Right atrium auricular region (tissue), 2 donors: Measurements from ENCODE around the gene PAFAH1B1. TPM values are rescaled to one million over a fixed set of nuclear protein-coding genes. Genes with fewer than 3 reads are reported as not detected.

ENCODE experiments used
- DNase-seq: peaks from one replicate; pipeline ENCODE4 v3.0.0-alpha.2; 2019; ENCODE audit warnings: low spot score
- H3K27ac ChIP-seq, 2 donors: fragments of 200-600 bp; sonication (generic); 1 replicate in 1 of 2; 2 replicates in 1 of 2; pipeline ENCODE4 v1.5.1; 2016 to 2019
- H3K27me3 ChIP-seq, 2 donors: fragments of 200-600 bp; sonication (generic); one replicate each; pipeline versions ENCODE4 v1.5.1 to v1.6.0; 2017 to 2019
- H3K36me3 ChIP-seq: fragments of 200-600 bp; sonication (generic); one replicate; pipeline ENCODE4 v1.5.1; 2016
- H3K4me1 ChIP-seq, 2 donors: fragments of 200-600 bp; sonication (generic); one replicate each; pipeline versions ENCODE4 v1.5.1 to v1.6.0; 2017 to 2019
- H3K4me3 ChIP-seq, 2 donors: fragments of 200-600 bp; sonication (generic); 1 replicate in 1 of 2; 2 replicates in 1 of 2; pipeline ENCODE4 v1.5.1; 2017 to 2019; ENCODE audit warnings: mild to moderate bottlenecking in 1 of 2, moderate library complexity in 1 of 2
- H3K9me3 ChIP-seq, 2 donors: fragments of 200-600 bp; sonication (generic); one replicate each; pipeline ENCODE4 v1.5.1; 2019
- CTCF ChIP-seq, 2 donors: fragments of 200-600 bp; sonication (generic); IDR thresholded peaks; one replicate each; pipeline ENCODE4 v1.5.1; 2019; ENCODE audit warnings: antibody characterized with exemption in 2 of 2
- total RNA-seq, 2 donors: library from RNA; depleted of rRNA; stranded (reverse); fragments of >200 nt; gene quantifications; one replicate each; pipeline ENCODE4 v1.1.0, GENCODE V29; 2016

The PAFAH1B1 gene
- total RNA-seq, 2 donors from 2014 or later = 55.4 to 71.6 TPM

- no peak overlapping the region for H3K27ac ChIP-seq
- no peak overlapping the region for H3K4me3 ChIP-seq
- no peak for DNase-seq
- H3K4me1 ChIP-seq = peaks cover 0 to 15% of the 10 kb centered on the region in 2 donors
- no peak for TF ChIP-seq CTCF (IDR thresholded peaks at IDR 0.05)
- no peaks in the 10 kb centered on the region for H3K36me3 ChIP-seq
- H3K9me3 ChIP-seq = no peaks in the 10 kb centered on the region
- H3K27me3 ChIP-seq = no peaks in the 10 kb centered on the region
Measured at GRCh38 chr17:2591040-2591640, 2.3 kb upstream of the PAFAH1B1 start.

DNA sequence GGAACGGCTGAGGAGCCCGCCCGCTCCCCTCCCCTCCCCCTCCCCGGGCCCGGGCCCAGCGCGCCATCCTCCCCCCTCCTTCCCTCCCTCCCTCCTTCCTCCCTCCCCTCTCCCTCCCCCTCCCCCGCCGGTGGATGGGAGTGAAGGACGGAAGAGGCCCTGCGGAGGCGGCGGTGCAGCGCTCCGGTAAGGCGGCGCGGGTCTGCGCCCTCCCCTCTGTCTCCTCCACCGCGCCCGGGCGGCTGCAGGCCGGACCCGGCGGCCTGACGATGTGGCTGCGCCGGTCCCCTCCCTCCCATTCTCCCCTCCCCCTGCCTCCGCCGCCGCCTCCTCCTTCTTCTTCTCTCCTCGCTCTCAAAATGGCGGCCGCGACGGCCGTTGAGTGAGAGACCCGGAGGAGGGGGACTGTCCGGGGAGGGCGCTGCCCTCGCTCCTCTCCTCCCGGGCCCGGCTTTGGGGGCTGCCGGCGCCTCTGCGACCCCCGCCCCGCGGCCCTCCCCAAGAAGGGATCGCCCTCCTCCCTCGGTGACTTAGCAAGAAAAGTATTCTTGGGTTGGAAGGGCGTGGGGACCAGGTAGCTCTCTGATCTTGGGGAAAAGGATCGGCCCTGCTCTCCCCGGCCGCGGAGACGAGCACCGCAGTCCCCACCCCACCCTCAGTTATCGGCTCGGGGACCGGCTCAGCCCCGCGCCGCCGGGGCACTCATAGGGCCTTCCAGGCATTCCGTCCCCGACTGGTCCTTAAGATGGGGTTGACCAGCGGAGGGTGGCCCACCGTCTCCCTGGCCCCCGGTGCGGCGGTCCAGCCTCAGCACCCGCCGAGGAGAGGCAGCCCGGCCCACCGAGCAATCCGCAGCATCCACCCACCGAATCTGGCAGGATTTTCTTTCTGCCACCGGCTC lies 617 bp downstream of the PAFAH1B1 start:
- no peaks in the 10 kb centered on the region for H3K9me3 ChIP-seq
- H3K4me3 ChIP-seq = peak overlapping the region; percentile 90 to 98
- H3K4me1 ChIP-seq = peaks cover 0 to 44% of the 10 kb centered on the region in 2 donors
- no peak for TF ChIP-seq CTCF (IDR thresholded peaks at IDR 0.05)
- DNase-seq = peak; percentile 75
- no peaks in the 10 kb centered on the region for H3K27me3 ChIP-seq
- peak overlapping the region; percentile 95 to 99 for H3K27ac ChIP-seq
- no peaks in the 10 kb centered on the region for H3K36me3 ChIP-seq

- Histone ChIP-seq H3K4me3 (peak overlapping the region; percentile 90 to 98), H3K4me1 (peaks cover 0 to 50% of the 10 kb centered on the region in 2 donors), H3K27ac (peak overlapping the region; percentile 95 to 99), H3K9me3 (no peaks in the 10 kb centered on the region), H3K36me3 (no peaks in the 10 kb centered on the region), H3K27me3 (no peaks in the 10 kb centered on the region)
- no peak for TF ChIP-seq CTCF (IDR thresholded peaks at IDR 0.05)
- no peak for DNase-seq
Measured at GRCh38 chr17:2594722-2595599, 1.5 kb downstream of the PAFAH1B1 start.

GRCh38 chr17:2595716-2596115 lies 2.3 kb downstream of the PAFAH1B1 start:
- Histone ChIP-seq H3K4me1 (peaks cover 0 to 53% of the 10 kb centered on the region in 2 donors), H3K27ac (peak overlapping the region in 1 of 2 donors; percentile 99), H3K27me3 (no peaks in the 10 kb centered on the region), H3K4me3 (peak overlapping the region; percentile 90 to 98), H3K36me3 (no peaks in the 10 kb centered on the region), H3K9me3 (no peaks in the 10 kb centered on the region)
- DNase-seq = no peak
- no peak for TF ChIP-seq CTCF (IDR thresholded peaks at IDR 0.05)

GRCh38 chr17:2598166-2598565 lies 4.7 kb downstream of the PAFAH1B1 start:
- no peak for TF ChIP-seq CTCF (IDR thresholded peaks at IDR 0.05)
- no peaks in the 10 kb centered on the region for H3K9me3 ChIP-seq
- no peaks in the 10 kb centered on the region for H3K36me3 ChIP-seq
- DNase-seq = no peak
- no peak overlapping the region for H3K4me3 ChIP-seq
- H3K27me3 ChIP-seq = no peaks in the 10 kb centered on the region
- H3K27ac ChIP-seq = peak overlapping the region in 1 of 2 donors; percentile 5
- peaks cover 0 to 78% of the 10 kb centered on the region in 2 donors for H3K4me1 ChIP-seq
